ENCODE data around the gene NBDY. TPM values are rescaled to one million over a fixed set of nuclear protein-coding genes. Genes with fewer than 3 reads are reported as not detected.

NBDY gene
- total and polyA plus RNA-seq, 2 donors (not counting 3 experiments of a cell fraction or from before 2014, with no cell fraction given), result 33.0 to 57.3 TPM

GRCh38 chrX:56804867-56805266, 75.8 kb downstream of the NBDY start:
- CTCF ChIA-PET, result no interaction called here
- intact Hi-C loops (cut with micrococcal nuclease) (no loop called here), dilution Hi-C loops (cut with MboI; ENCODE audit: extremely low pct_ligation_motif_present, low sequenced_read_pairs) (no loop called here)
- TF ChIP-seq, protein P1, sequence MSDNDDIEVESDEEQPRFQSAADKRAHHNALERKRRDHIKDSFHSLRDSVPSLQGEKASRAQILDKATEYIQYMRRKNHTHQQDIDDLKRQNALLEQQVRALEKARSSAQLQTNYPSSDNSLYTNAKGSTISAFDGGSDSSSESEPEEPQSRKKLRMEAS (IDR thresholded peaks at IDR 0.05; ENCODE audit: insufficient read depth, insufficient read length), result no peak
- TF ChIP-seq POLR2A (IDR thresholded peaks at IDR 0.05; ENCODE audit: low read depth, low read length) (no peak), FOS (IDR thresholded peaks at IDR 0.05; ENCODE audit: borderline replicate concordance, insufficient read depth, low read length) (no peak), EZH2 (IDR thresholded peaks at IDR 0.05; ENCODE audit: borderline replicate concordance, low read depth, low read length, severe bottlenecking) (no peak), JUN (IDR thresholded peaks at IDR 0.05; ENCODE audit: borderline replicate concordance, insufficient read depth, insufficient read length, low read depth) (no peak), CTCF (IDR thresholded peaks at IDR 0.05; ENCODE audit: extremely low read depth in 1 of 2, insufficient read depth in 1 of 2, low read depth in 1 of 2, low read length in 2 of 2) (no peak), MYC (IDR thresholded peaks at IDR 0.05; ENCODE audit: low read depth, low read length) (no peak), GATA2 (IDR thresholded peaks at IDR 0.05; ENCODE audit: insufficient read depth, insufficient read length, low read depth, low read length) (no peak), POLR2AphosphoS5 (IDR thresholded peaks at IDR 0.05; ENCODE audit: insufficient read depth, low read depth, low read length) (no peak)
- no peak for DNase-seq (ENCODE audit: low read depth, low spot score)
- Histone ChIP-seq H4K20me1 (replicated peaks; ENCODE audit: control insufficient read depth, extremely low read depth, insufficient read depth, low read length) (no peaks in the 10 kb centered on the region), H3K27ac (ENCODE audit: insufficient read depth, low read depth, low read length) (no peak overlapping the region), H3K9ac (replicated peaks; ENCODE audit: extremely low read depth, insufficient read depth, low read length) (no peak overlapping the region), H3K79me2 (ENCODE audit: control insufficient read depth, insufficient read depth, low read length) (no peaks in the 10 kb centered on the region), H3K27me3 (ENCODE audit: control insufficient read depth in 2 of 2, insufficient read depth in 2 of 2, low read length in 2 of 2) (no peaks in the 10 kb centered on the region), H2AFZ (ENCODE audit: low read depth, low read length) (no peak overlapping the region), H3K9me3 (replicated peaks; ENCODE audit: control insufficient read depth, insufficient read depth, low read length) (no peaks in the 10 kb centered on the region), H3K4me2 (ENCODE audit: insufficient read depth, low read length) (no peak overlapping the region), H3K36me3 (ENCODE audit: control insufficient read depth in 2 of 2, extremely low read depth in 1 of 2, insufficient read depth in 2 of 2, low read length in 2 of 2) (no peaks in the 10 kb centered on the region), H3K9me1 (replicated peaks; ENCODE audit: control insufficient read depth, extremely low read depth, insufficient read depth, low read length) (no peaks in the 10 kb centered on the region), H3K4me1 (ENCODE audit: control insufficient read depth, extremely low read depth, insufficient read depth, low read length) (no peaks in the 10 kb centered on the region), H3K4me3 (replicated peaks in 1 of 3; ENCODE audit: insufficient read depth in 1 of 3, low read depth in 1 of 3, low read length in 3 of 3) (no peak overlapping the region)
- FAIRE-seq, result no peak
- BruUV-seq (replicated peaks), result no TSS peak
- POLR2A ChIA-PET, result no interaction called here
